DOHH2 (cell line): ENCODE results near the gene GARIN5B.

Experiments used
- EZH2phosphoT487 ChIP-seq: fragments of 200-600 bp; sonication (generic); IDR thresholded peaks from 2 replicates; pipeline ENCODE4 v1.6.1; 2017; ENCODE audit warnings: borderline replicate concordance, mild to moderate bottlenecking, antibody characterized with exemption, low read length, moderate library complexity, mixed read lengths
- TF ChIP-seq, protein P1 (sequence below): fragments of 200-600 bp; sonication (generic); IDR thresholded peaks from one replicate; pipeline ENCODE4 v1.5.1; 2014; ENCODE audit warnings: antibody characterized with exemption, mild to moderate bottlenecking, low read depth, low read length; ENCODE audit not compliant: poor library complexity, severe bottlenecking

DNA sequence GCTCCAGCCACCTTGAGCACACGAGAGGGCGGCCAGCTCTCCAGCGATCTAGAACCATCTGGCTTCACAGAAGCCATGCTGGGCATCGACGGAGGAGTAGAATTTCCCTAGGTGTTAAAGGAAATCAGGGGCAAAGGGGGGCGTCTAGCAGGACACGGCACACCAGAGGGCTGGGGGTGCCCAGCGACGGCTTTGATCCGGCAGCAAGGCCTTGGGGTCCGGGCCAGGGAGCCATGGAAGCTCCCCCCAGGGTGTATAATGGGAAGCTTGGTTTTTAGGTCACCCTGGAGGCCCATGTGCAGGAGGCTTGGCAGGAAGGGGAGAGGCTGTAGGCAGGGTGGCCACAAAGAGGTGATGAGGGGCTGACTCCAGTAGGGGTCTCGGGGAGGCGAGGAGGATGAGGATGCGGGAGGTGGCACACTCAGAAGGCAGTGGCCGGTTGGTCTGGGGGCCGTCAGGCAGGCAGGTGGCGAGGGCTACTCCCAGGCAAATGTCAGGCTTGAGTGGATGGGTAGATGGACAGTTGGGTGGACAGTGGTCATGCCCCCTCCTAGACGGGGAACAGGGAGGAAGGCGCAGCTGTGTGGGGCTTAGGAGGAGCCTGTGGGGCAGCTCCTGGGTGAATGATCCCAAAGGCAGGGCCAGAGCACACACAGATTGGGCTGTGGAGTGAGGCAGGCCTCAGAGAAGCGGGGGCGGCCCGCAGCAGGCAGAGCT is 17.8 kb downstream of the GARIN5B start:
- TF ChIP-seq, protein P1, sequence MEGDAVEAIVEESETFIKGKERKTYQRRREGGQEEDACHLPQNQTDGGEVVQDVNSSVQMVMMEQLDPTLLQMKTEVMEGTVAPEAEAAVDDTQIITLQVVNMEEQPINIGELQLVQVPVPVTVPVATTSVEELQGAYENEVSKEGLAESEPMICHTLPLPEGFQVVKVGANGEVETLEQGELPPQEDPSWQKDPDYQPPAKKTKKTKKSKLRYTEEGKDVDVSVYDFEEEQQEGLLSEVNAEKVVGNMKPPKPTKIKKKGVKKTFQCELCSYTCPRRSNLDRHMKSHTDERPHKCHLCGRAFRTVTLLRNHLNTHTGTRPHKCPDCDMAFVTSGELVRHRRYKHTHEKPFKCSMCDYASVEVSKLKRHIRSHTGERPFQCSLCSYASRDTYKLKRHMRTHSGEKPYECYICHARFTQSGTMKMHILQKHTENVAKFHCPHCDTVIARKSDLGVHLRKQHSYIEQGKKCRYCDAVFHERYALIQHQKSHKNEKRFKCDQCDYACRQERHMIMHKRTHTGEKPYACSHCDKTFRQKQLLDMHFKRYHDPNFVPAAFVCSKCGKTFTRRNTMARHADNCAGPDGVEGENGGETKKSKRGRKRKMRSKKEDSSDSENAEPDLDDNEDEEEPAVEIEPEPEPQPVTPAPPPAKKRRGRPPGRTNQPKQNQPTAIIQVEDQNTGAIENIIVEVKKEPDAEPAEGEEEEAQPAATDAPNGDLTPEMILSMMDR: no peak
- no peak for TF ChIP-seq EZH2phosphoT487
